Activated T-cell treated with anti-CD3 and anti-CD28 coated beads for 48 hours (primary cell): ENCODE results near the gene NETO1.

Experiments used
- DNase-seq: peaks from one replicate; pipeline ENCODE4 v3.0.0-alpha.2; 2020; ENCODE audit warnings: low read depth

The NETO1 gene, protein sequence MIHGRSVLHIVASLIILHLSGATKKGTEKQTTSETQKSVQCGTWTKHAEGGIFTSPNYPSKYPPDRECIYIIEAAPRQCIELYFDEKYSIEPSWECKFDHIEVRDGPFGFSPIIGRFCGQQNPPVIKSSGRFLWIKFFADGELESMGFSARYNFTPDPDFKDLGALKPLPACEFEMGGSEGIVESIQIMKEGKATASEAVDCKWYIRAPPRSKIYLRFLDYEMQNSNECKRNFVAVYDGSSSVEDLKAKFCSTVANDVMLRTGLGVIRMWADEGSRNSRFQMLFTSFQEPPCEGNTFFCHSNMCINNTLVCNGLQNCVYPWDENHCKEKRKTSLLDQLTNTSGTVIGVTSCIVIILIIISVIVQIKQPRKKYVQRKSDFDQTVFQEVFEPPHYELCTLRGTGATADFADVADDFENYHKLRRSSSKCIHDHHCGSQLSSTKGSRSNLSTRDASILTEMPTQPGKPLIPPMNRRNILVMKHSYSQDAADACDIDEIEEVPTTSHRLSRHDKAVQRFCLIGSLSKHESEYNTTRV

DNA sequence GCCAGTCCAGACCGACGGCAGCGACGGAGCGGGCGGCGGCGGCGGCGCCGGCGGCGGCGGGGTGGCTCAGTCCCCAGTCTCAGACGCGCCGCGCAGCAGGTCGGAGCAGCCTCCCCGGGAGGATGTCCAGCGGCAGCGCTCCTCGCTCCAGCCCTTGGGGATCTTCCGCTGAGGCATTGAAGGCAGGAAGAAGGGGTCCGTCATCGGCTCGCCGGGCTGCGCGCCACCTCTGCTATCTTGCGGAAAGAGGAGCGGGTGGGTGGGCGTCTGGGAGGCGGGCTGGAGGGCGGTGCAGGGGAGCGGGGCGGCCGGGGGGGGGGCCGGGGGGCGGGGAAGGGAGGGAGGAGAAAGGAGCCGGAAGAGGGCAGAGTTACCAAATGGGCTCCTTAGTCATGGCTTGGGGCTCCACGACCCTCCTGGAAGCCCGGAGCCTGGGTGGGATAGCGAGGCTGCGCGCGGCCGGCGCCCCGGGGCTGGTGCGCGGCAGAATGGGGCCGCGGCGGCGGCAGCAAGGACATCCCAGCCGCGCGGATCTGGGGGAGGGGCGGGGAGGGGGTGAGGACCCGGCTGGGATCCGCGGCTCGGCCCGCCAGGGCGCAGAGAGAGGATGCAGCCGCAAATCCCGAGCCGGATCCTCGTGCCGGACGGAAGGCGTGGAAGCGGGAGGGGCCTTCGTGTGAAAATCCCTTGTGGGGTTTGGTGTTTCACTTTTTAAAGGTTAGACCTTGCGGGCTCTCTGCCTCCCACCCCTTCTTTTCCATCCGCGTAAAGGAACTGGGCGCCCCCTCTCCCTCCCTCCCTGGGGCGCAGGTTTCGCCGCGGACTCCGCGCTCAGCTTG is at the start of gene NETO1:
TSS of gene NETO1 (minus strand) at position 242 of the 839 bp plus-strand sequence. CDS start 696 bp downstream, outside the sequence.
- no peak for DNase-seq

DNA sequence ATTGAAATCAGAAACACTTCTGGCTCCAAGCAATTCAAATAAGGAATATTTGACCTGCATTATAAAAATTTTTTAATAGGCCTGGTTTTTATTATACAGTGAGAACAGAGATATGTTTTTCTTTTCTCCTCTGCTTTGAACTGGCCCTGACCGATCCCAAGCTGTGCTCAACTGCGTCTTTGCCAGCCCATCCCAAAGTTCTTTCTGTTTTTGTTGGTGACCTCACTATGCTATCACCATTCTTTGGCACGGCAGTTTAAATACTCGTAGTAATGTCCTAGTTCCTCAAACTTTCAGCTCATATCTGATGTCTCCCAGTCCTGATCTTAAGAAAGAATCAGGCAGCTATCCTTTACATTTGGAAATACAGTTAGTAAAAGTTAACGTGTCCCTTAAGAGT is 42.3 kb upstream of the NETO1 start:
- no peak for DNase-seq

DNA sequence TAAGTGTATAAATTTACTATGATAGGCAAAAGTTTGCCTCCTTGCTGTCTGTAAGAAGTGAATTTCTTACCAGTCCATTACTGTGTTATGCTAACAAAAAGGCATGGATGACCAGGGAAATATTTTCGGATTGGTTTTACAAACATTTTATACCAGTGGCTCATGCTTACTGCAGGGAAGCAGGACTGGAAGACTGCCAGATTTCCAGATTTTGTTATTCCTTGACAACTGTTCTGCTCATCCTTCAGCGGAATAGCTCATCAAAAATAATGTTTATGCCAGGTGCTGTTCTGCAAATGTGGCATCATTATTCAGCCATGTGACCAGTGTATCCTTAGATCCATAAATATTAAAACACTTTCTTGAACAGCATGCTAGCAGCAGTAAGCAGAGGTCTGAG is 40.4 kb upstream of the NETO1 start:
- no peak for DNase-seq

DNA sequence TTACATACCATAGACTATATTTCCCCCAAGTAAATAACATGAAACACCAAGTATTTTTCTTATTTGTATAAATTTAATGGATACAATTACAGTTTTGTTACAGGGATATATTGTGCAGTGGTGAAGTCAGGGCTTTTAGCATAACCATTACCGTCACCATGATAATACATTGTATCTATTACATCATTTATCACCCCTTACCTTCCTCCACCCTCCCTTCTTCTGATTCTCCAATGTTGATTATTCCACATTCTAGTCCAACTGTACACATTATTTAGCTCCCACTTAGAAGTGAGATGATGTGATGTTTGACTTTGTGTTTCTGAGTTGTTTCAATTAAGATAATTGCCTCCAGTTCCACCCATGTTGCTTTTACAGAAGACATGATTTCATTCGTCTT is 35.2 kb upstream of the NETO1 start:
- DNase-seq, result no peak

DNA sequence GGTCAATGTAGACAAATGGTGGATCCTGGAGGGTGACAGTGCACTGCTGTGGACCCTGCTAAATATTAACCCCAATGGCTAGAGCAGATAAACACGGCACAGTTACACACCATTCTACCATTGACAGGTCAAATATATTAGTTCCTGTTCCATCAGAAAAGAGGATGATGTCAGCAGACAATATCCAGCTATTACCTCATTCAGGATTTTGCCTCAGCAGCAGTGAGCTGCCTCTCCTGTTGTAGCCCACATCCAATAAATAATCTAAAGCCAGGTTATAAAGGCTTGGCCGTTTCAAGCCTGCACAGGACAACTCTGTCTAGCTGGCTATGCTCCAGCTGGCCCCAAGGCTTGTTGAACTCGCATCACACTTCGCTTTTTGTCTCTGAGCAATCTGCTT is 31.6 kb upstream of the NETO1 start:
- no peak for DNase-seq

DNA sequence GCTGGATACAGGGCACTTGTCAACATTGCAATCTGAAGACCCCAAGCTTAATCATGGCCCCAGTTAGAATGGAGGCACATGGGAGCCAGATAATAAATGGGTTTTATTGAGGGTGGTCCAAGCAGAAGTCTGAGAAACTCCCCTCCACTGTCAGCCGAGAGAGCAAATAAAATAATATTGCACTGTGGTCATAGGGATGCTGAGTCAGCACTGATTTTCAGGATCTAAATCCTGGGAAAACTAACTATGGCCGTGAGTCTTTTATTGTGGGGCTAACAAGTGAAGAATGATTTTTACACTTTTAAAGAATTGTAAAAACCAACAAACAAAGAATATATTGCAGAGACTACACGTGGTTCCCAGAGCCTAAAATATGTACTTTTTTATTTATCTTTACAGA is 31.1 kb upstream of the NETO1 start:
- no peak for DNase-seq

DNA sequence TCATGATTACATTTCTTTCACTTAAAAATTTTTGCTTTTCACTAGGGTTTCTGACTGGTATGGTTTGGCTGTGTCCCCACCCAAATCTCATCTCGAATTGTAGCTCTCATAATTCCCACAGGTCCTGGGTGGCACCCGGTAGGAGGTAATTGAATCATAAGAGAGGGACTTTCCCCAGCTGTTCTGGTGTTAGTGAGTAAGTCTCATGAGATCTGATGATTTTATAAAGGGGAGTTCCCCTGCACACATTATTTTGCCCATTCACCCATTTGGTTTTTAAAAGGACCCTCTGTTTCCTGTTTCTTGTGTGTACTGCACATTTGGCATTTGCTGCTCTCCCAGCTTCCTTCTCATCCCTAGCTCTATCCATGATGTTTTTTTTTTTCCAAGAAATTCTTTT is 27.8 kb upstream of the NETO1 start:
- no peak for DNase-seq

DNA sequence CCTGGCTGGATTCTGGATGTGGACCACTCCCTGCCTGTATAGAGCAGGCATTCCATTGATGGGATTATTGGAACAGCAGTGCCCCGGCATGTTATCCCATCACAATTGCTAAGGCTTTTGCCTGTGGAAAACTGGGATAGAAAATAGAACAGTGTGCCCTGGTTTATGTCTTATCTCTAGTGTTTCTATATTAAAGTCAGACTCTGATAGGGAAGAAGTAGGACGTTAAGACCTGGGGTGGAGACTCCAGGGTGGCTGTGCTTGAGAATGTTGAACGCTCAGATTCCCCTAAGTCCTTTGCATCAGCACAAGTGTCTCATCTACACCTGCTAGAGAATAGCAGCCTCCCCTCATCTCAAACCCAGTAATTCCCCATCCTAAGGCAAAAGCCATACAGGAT is 10.8 kb upstream of the NETO1 start:
- DNase-seq, result no peak

DNA sequence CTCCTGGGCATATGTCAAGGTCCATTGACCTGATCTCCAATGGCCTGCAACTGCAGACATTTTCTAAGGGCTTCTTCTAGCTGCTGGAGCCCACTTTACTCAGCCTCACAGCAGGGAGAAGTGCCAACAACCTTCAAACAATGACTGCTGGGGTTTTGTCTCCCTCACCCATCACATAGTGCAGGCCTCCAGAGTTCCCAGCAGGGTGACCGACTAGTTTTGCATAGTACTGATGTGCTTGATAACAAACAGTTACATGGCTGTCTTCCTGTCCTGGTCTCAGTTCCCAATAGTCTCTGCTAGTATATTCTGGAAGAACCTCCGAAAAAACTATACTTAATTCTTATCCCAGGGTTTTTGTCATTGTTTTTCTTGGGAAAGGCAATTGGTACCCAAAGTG is 10.4 kb upstream of the NETO1 start:
- DNase-seq, result no peak

DNA sequence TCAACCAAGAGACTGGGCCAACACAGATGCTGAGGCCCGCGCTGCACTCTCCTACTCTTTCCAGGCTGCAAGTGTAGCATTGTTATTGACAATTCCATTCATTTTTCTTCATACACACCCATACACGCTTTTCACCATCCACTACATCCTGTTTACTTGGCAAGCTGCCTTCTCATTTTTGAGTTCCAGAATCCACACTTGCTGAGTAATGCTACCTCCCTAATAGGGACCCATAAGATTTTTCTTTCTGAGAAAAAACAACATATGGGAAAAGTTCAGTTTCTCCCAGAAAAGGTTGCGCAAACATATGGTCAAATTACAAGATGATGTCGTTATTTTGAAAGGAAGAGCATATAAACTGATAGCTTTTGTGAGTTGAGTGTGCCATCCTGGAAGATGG is 3.3 kb upstream of the NETO1 start:
- no peak for DNase-seq

DNA sequence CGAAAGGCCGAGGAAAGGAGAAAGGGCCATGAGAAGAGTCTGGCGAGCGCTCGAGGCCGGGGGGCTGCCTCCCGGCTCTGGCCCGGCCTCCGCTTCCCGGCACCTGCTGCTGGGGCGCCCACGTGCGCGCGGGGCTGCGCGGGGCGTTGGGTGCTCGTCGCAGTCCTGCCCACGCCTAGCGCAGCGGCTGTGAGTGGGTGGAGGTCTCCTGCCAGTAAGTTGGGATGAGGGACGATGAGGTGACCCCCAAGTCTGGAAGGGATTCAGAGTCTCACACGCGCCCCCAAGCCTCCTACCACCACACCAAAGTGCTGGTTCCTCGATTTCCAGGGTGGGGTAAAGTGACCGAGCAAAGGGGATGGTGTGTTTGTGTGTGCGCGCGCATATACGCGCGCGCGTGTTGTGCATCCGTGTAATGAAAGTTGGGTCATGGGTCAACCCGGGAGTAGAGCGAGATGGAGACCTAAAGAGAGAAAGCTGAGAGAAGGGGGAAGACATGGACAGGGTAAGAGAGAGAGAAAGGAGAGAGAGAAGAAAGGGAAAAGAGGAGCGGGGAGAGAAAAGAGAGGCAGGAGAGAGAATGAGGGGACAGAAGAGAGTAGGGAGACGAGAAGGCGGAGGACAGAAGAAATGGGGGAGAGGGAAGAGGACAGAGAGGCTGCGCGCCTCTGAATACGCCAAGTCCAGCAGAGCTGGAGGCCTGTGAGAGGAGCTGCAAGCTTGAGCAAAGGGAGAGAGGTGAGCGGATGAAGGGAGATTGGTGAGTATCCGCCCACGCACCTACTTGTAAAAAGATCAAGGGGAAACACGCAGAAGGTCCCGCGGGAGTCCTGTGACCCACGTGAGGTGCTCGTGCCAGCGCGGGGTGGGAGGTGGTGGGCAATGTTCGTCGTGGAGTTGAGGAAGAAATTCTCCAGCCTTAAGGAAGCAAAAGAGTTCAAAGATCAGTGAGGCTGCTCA is 1.7 kb upstream of the NETO1 start:
- no peak for DNase-seq

DNA sequence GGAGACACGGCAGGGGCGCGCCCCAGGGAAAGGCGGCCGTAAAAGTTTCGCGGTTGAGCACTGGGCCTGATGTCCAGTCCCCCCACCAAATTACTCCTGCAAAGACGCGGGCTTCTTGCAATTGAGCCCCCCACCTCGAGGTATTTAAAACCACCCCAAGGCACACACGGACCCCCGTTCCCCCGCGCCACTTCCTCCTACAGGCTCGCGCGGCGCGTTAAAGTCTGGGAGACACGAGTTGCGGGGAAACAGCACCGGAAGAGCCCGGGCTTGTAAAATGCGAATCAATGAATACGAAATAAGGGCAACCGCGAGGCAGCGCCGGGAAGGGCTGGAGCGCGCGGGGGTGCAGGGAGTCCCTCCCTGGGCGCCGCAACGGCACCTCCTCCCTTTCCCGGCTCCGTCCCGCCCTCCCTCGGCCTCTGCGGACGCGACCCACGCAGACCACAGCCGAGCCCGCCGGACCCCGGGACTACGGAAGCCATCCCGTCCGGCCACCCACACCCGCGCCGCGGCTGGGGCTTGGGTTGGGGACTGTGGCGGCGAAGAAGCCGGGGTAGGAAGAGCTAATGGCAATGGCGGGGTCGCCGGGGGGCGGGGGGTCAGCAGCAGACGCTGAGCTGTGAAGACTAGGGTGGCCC is 918 bp upstream of the NETO1 start:
- no peak for DNase-seq

DNA sequence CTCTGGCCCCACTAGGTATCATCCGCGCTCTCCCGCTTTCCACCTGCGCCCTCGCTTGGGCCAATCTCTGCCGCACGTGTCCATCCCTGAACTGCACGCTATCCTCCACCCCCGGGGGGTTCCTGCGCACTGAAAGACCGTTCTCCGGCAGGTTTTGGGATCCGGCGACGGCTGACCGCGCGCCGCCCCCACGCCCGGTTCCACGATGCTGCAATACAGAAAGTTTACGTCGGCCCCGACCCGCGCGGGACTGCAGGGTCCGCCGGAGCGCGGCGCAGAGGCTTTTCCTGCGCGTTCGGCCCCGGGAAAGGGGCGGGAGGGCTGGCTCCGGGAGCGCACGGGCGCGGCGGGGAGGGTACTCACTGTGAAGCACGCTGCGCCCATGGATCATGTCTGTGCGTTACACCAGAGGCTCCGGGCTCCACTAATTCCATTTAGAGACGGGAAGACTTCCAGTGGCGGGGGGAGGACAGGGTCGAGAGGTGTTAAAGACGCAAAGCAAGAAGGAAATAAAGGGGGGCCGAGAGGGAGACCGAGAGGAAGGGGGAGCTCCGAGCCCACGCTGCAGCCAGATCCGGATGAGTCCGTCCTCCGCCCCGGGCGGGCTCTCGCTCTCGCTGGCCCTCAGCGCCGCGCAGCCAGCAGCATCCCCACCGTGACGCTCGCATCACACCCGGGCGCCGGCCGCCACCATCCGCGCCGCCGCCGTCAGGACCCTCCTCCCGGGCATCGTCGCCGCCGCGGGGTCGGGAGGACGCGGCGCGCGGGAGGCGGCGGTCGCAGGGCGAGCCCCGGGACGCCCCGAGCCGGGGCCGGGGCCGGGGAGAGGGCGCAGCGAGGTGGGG is 664 bp downstream of the NETO1 start:
- no peak for DNase-seq

DNA sequence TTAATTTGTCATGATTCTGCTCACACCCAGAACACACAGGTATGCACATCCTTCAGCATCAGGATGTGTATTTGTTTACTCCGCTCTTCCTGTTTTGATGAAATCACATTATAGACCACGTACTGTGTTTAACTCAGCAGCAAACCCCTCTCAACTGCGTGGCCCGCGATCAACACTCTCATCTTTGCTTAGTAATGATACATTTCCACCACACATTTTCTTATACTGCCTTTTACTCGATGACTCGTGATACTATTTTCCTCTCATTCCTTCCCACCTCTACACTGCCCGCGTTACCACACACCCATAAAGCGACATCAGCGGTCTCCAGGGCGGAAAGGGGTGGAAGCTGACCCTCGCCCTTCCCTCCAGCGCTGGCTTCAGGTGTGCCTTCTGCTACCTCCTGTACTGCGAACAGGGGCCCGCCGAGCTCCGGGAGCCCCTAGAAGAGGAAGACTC is 1.3 kb downstream of the NETO1 start:
- DNase-seq, result no peak

DNA sequence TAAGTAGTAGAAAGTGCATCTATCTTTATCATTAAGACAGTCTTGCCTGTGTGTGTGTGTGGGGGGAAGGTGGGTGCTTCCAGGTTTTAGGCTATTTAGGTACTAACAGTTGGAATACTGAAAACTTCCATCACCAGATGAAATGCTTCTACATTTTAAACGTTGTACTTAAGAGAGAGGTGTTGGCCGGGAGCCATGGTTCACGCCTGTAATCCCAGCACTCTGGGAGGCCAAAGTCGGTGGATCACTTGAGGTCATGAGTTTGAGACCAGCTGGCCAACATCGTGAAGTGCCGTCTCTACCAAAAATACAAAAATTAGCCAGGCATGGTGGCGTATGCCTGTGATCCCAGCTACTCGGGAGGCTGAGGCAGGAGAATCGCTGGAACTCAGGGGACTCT is 4.0 kb downstream of the NETO1 start:
- no peak for DNase-seq

DNA sequence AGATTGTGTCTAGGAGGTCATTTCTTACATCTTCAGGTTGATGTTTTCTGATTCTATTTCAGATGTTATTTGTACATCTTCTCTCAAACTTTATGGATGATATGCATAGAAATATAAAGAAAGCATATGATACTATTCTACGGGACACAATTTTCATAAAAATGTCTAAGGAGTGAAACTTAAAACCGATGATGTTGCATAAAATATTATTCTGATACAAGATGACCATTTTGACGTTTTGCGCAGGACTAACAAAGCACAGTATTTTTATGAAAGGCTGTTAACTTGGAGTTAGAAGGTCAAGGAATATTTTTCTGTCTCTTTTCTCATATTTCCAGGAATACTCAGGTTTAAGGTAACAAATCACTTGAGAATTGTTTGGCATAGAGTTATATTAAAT is 8.7 kb downstream of the NETO1 start:
- DNase-seq, result no peak

DNA sequence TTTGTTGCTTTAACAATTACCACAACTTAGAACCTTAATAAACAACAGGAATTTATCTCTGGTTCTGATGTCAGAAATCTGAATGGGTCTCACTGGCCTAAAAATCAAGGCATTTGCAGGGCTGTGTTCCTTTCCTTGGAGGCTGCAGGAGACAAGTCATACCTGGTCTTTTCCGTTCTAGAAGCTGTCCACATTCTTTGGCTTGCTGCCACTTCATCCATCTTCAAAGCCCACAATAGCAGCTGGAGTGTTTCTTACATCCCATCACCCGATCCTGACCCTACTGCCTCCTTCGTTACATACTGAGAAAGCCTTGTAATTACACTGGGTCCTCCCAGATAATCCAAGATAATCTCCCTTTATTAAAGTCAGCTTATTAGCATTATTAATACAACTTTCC is 18.1 kb downstream of the NETO1 start:
- DNase-seq, result no peak

DNA sequence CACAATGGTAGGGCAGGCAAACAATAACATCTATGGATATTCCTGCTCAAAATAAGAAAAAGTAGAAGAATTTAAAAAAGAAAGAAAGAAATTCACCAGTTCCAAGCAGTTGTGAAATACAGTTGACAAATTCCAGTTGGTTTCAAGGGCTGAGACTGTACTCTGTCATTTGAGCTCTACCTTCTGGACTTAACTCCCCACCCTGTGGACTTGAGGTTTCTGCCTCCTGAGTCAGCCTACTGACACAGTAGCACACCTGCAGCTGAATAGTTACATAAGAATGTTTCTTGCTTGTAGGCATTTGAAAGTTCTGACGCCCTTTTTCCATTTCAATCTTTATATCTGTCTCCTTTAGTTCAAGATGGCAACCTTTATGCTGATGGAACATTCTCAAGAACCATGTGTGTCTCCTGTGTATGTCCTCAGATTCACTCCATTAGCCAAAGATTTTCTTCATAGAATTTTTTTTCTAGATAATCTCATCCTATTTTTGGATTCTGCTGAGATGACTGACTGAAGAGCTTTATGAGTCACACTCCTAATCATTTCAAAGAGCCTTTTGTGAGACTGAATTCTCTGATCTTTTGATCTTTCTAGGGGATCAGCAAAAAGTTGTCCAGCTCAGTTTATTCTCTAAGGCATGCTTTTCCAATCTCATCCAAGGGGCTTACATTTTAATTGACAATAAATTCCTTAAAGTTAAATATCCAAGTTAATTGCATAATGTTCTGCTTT is 19.1 kb downstream of the NETO1 start:
- DNase-seq, result no peak

DNA sequence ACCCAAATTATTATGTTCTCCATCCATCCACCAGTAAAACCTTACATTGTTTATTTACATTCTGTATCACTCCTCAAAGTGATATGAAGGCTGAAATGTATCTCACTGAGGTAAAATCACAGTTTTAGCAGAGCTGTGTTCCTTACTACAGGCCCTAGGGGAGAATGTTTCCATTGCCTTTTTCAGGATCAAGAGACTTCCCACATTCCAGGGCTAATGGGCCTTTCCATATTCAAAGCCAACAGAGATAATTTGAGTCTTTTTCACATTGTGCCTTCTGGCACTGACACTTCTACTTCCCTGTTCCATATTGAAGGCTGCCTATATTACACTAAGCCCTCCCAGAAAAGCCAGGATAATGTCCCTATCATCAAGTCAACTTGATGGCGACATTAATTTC is 20.0 kb downstream of the NETO1 start:
- no peak for DNase-seq
